Activated CD4-positive, alpha-beta T cell treated with anti-CD3 and anti-CD28 coated beads, Interleukin-2, Interleukin-4, amounts not matched to agents 100 ng/mL and 50 ng/mL, durations not matched to agents 16 hours and 8 hours (primary cell): ENCODE data around the gene HAVCR1.
A peak's percentile ranks its signal among the peaks of the same experiment; 100 is the strongest.
"Not testable (repeated sequence)": the region's sequence is repeated elsewhere in the genome, so short reads cannot be mapped to it uniquely, and the experiment has no call there.

ENCODE experiments used
- DNase-seq: peaks from one replicate; pipeline ENCODE4 v3.0.0-alpha.2; 2020; ENCODE audit warnings: low spot score

Gene HAVCR1

GRCh38 chr5:157059093-157059539, at the start of gene HAVCR1:
Gene HAVCR1 (minus strand): TSS chr5:157059116. CDS start chr5:157057943, 1,173 bp downstream.
- no peak for DNase-seq

DNA sequence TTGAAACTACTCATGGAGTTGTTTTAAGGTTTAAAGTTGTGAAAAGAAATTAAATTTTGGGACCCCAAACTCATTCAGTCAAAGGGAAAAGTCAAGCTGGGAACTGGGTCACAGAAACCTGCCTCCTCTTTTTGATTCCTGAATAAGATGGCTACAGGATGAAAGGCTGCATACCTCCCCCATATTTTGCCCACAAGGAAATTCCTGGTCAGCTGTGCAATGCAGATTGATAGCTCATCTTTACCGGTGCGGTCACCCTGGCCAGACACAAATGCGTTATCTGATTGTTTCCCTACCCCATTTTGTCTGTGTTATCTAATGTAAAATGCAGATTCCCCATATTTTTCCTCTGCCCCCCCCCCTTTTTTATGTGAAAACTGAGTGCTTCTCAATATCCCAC, 48.6 kb upstream of the HAVCR1 start:
- no peak for DNase-seq

- peak; percentile 69 for DNase-seq
Measured at GRCh38 chr5:157106630-157107461, 47.9 kb upstream of the HAVCR1 start.

GRCh38 chr5:157100140-157100679, 41.3 kb upstream of the HAVCR1 start:
- peak; percentile 74 for DNase-seq

DNA sequence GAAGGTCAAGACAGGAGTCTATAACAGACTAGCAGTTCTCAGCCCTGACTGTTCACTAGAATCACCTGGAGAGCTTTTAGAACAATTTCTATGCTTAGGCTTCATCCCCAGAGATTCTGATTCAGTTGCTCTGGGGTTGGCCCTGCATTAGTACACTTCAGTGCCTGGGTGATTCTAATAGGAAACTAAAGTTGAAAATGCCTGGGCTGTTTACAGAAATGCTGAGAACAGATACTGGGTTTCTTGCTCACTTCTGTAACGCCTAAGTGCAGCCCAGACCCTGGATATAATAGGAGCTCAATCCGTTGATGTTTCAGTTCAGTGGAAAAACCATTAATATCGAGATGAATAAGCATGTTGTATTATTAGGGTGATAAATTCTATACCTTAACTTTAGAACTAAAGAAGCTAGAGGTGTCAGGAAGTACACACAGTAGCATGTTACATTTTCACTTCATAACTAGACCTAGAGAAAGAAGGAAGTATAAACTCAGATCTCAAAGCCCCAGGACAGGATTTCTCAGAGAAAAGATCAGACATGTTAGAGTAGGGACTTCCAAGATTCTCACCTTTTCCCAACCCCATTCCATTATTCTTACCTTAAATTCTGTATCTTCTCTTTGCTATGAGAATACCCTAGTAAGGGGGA, 29.6 kb upstream of the HAVCR1 start:
- no peak for DNase-seq

GRCh38 chr5:157086751-157087359, 27.9 kb upstream of the HAVCR1 start:
- DNase-seq: no peak

GRCh38 chr5:157085930-157086329, 27.0 kb upstream of the HAVCR1 start:
- DNase-seq: no peak

GRCh38 chr5:157080286-157080685, 21.4 kb upstream of the HAVCR1 start:
- DNase-seq: no peak

DNA sequence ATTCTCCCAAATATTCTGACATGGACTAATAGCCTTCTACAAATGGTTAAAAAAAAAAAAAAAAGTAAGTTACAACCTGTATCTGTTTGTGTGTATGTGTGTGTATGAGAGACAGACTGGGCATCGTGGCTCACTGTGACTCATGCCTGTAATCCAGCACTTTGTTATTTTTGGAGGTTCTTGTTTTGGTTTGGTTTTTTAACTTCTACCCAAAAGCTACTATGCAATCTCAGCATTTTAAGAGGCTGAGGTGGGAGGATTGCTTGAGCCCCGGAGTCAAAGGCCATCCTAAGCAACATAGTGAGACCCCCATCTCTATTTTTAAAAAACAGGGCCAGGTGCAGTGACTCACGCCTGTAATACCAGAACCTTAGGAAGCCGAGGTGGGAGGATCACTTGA, 17.6 kb upstream of the HAVCR1 start:
- DNase-seq: peak; percentile 13

DNA sequence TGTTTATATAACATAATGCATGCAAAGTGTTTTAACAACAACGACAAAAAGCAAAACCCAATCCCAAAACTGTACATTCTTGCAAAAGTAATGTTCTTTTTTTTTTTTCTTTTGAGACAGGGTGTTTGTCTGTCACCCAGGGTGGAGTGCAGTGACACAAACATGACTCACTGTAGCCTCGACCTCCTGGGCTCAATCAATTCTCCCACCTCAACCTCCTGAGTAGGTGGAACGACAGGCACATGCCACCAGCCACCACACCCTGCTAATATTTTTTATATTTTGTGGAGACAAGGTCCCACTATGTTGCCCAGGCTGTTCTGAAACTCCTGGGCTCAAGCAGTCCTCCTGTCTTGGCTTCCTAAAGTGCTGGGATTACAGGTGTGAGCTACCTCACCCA, 13.6 kb upstream of the HAVCR1 start:
- DNase-seq: peak; percentile 3

GRCh38 chr5:157069949-157070348, 11.0 kb upstream of the HAVCR1 start:
- DNase-seq: no peak

DNA sequence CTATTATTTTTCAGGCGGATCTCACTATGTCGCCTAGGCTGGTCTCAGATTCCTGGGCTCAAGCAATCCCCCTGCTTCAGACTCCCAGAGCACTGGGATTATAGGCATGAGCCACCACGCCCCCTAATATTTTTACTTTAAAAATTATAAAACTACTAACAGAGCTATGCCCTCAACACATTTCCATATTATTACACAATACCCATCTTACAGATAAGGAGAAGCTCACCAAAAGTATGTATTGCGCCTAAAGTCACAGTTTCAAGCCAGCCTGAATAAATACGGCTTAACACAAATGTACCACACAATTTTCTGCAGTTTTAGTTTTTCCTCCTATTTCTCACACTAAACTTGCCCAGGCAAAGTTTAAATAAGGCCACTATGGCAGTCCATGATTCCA, 9.9 kb upstream of the HAVCR1 start:
- DNase-seq: no peak

- DNase-seq: no peak
Measured at GRCh38 chr5:157068339-157068738, 9.4 kb upstream of the HAVCR1 start.

DNA sequence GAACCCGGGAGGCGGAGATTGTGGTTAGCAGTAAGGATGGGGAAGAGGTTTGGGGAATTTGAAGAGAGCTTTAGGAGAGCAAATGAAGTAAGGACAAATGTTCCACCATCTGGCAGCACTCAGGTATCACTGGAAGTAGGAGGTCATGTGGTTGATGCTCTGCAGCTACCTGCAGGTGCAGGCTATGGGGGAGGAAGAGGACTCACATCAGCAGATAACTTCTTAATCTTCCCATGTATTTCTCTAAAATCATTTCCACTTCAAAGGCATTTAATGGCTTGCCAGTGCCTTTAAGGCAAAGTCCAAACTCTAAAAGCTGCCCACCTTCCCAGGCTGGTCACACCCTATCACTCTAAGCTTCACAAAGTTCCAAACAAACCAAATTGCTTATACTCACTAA, 8.1 kb upstream of the HAVCR1 start:
- no peak for DNase-seq

DNA sequence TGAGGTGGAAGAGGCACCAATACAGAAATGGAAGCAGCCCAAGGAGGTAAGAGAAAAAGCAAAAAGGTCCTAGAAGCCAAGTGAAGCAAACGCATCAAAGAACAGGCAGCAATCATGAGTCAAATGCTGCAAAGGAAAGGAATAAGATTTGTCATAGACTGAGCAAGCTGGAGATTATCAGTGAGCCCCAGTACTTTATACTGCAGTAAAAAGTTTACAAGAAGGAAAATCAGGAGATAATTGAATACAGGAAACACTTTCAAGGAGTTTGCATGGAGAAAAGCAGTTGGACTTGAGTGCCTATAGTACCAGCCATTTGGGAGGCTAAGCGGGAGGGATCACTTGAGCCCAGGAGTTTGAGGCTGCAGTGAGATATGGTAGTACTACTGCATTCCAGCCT, 7.2 kb upstream of the HAVCR1 start:
- DNase-seq: no peak

DNA sequence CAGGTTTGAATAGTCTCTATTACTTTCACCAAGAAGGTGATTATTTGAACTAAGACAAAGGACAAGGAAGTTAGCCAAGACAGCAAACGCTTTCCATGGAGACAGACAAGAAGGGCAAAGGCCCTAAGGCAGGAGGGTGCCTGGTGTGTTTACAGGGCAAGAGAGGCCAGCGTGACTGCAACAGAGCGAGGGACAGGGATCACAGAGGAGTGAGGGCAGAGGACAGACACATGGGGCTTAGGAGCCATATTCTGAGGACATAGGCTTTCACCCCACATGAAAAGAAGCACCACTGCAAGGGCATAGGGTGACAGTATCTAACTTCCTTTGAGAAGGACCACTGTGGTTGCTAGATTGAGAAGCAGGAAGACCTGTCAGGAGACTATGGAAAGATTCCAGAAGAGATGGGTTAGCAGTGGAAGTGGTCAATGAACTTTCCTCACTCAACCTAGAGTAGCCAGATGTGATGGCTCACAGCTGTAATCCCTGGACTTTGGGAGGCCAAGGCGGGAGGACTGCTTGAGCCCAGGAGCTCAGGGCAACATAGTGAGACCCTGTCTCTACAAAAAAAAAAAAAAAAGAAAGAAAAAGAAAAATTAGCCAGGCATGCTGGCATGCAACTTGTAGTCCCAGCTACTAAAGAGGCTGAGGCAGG, 5.0 kb upstream of the HAVCR1 start:
- no peak for DNase-seq

DNA sequence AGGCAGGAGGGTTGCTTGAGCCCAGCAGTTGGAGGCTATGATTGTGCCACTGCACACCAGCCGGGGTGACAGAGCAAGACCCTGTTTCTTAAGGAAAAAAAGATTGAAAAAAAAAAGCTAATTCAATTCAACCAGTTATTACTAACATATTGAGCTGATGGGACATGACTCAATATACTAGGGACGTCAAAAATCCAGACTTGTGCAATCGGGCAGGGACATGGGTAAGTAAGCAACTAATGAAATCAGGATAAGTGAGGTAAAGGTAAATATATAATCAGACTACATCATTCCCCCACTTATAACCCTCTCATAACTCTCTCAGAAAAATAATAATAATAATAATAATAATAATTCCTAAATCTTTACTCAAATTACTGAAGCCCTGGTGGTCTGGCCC, 975 bp upstream of the HAVCR1 start:
- DNase-seq: no peak

DNA sequence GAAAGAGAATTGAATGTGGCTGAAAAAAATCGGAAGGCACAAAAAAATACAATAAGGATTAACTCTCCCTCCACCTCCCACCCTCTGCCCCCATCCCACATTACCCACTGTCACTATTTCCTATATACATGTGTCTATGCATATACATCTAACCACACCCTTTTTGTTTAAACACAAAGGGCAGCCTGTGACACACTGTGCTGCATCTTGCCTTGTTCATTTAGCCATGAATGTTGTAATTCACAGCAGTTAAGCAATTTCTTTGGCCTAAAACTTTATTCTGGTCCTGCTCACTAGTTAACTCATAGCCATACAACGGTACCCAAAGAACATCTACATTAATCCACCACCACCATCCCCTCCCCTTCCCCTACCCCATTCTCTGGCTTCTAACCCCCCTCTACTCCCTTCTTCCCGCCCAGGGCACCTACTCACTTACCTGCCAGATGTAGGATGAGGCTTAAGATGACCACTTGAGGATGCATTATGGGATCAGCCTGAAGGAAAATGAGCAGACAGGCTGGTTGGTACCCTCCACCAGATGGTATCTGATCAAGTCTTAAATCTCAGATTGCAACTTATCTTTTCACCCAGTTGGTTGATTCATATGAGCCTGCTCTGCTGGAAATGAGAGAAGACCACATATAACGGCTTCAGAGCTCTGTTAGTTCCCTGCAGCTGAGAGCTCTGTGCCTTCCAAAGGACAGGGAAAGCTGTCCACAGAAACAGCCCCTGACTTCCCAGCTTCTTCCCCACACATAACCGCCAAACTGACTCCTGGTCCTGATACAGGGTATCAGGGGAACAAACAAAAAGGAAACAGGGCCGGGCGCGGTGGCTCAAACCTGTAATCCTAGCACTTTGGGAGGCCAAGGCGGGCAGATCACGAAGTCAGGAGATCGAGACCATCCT, 1.2 kb downstream of the HAVCR1 start:
- DNase-seq: no peak

DNA sequence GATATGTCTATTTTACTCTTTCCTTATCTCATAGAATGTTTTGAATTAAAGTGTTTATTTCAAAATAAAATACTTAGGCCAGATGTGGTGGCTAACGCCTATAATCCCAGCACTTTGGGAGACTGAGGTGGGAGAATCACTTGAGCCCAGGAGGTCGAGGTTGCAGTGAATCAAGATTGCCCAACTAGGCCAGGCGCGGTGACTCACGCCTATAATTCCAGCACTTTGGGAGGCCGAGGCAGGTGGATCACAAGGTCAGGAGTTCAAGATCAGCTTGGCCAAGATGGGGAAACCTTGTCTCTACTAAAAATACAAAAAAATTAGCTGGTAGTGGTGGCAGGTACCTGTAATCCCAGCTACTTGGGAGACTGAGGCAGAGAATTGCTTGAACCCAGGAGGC, 2.1 kb downstream of the HAVCR1 start:
- not testable (repeated sequence) for DNase-seq

DNA sequence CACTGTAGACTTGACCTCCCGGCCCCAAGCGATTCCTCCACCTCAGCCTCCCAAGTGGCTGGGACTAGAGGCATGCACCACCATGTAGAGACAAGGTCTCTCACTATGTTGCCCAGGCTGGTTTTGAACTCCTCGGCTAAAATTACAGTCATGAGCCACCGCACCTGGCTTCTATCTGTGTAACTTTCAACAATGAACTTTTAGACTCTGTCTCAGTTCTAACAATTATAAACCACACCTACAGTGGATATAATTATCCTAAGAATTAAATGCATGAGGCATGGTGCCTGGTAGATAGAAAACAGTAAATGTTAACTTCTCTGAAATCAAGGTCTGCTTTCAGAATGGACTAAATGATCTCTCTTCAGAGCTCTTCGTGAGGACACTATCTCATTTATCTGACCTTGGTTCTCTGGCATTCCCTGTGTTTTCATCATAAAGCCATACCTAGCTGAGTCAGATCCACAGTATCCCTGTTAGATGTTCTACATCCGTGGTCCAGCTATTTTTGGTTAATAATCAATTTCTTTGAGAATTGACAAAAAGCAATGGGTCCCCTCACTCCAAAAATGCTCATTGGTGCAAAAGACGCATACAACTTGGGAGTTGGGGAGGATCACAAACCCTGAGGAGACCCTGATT, 7.2 kb downstream of the HAVCR1 start:
- no peak for DNase-seq

- DNase-seq: no peak
Measured at GRCh38 chr5:157050050-157050449, 8.9 kb downstream of the HAVCR1 start.
